Stimulated activated naive CD8-positive, alpha-beta T cell treated with anti-CD3 and anti-CD28 coated beads, Interleukin-15, Interleukin-2, amounts not matched to agents 100 ng/mL and 50 ng/mL, for 24 hours (primary cell): Measurements from ENCODE around the gene MGLL.

Experiments used
- H3K27ac Mint-ChIP-seq: one replicate; pipeline ENCODE4 v1.8.0; 2021; ENCODE audit warnings: mild to moderate bottlenecking, mixed read lengths
- H3K27me3 Mint-ChIP-seq: one replicate; pipeline ENCODE4 v1.8.0; 2021; ENCODE audit warnings: mixed read lengths
- H3K36me3 Mint-ChIP-seq: one replicate; pipeline ENCODE4 v1.8.0; 2021; ENCODE audit warnings: low read depth, mixed read lengths
- H3K4me1 Mint-ChIP-seq: one replicate; pipeline ENCODE4 v1.8.0; 2021; ENCODE audit warnings: low read depth, mixed read lengths
- H3K4me3 Mint-ChIP-seq: one replicate; pipeline ENCODE4 v1.8.0; 2021; ENCODE audit warnings: mild to moderate bottlenecking, mixed read lengths
- H3K9me3 Mint-ChIP-seq: one replicate; pipeline ENCODE4 v1.8.0; 2021; ENCODE audit warnings: mixed read lengths

Gene MGLL

GRCh38 chr3:127822041-127822681 lies at the start of gene MGLL:
Gene MGLL, minus strand, starts transcription at chr3:127822515. Its CDS starts 197 bp downstream, at chr3:127822318.
- H3K4me1 Mint-ChIP-seq = peaks cover 13% of the 10 kb centered on the region
- H3K36me3 Mint-ChIP-seq = no peaks in the 10 kb centered on the region
- no peaks in the 10 kb centered on the region for H3K9me3 Mint-ChIP-seq
- H3K4me3 Mint-ChIP-seq = peak within 1 kb of the TSS; percentile 87
- H3K27me3 Mint-ChIP-seq = peaks cover 52% of the 10 kb centered on the region
- H3K27ac Mint-ChIP-seq = peak within 1 kb of the TSS; percentile 80

GRCh38 chr3:127870156-127870555 lies 47.8 kb upstream of the MGLL start:
- no peaks in the 10 kb centered on the region for H3K9me3 Mint-ChIP-seq
- H3K36me3 Mint-ChIP-seq = no peaks in the 10 kb centered on the region
- H3K27ac Mint-ChIP-seq = no peak overlapping the region
- H3K4me1 Mint-ChIP-seq = peaks cover 29% of the 10 kb centered on the region
- H3K27me3 Mint-ChIP-seq = peaks cover 9% of the 10 kb centered on the region
- no peak overlapping the region for H3K4me3 Mint-ChIP-seq

DNA sequence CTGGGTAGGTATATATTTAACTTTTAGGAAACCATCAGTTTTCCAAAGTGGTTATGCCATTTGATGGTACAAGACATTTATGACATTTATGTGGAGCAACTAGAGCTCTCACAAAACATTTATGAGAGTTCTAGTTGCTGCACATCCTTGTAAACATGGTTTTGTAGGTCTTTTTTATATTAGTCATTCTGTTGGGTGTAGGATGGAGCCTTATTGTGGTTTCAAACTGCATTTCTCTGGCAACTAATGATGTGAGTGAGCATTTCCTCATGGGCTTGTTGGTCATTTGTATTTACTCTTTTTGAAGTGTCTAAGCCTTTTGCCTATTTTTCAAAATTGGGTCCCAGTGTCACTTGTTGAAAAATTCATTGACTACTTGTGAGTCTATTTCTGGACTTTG lies 45.7 kb upstream of the MGLL start:
- H3K4me1 Mint-ChIP-seq = peaks cover 31% of the 10 kb centered on the region
- H3K27me3 Mint-ChIP-seq = peaks cover 9% of the 10 kb centered on the region
- H3K27ac Mint-ChIP-seq = no peak overlapping the region
- H3K4me3 Mint-ChIP-seq = no peak overlapping the region
- no peaks in the 10 kb centered on the region for H3K36me3 Mint-ChIP-seq
- H3K9me3 Mint-ChIP-seq = no peaks in the 10 kb centered on the region

- peaks cover 9% of the 10 kb centered on the region for H3K27me3 Mint-ChIP-seq
- peaks cover 31% of the 10 kb centered on the region for H3K4me1 Mint-ChIP-seq
- H3K9me3 Mint-ChIP-seq = no peaks in the 10 kb centered on the region
- H3K27ac Mint-ChIP-seq = no peak overlapping the region
- no peak overlapping the region for H3K4me3 Mint-ChIP-seq
- H3K36me3 Mint-ChIP-seq = no peaks in the 10 kb centered on the region
Measured at GRCh38 chr3:127867412-127867811, 45.1 kb upstream of the MGLL start.

DNA sequence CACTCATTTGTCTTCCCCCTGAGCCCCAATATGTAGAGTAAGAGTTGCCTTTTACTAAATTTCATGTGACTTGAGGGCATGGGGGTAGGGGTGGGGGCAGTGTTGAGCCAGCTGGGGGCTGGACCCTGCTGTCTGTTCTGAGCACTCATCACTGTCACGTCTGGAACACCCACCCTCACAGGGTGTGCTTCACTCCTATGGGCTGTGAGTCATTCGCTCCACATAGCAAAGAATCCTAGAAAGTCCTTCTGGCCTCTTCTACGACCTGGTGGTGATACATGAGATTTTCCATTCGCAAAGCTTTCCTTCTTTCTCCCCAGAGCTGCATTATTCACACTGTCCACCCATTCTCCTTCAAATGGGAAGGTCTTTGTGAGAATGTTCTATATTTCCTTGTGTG lies 43.6 kb upstream of the MGLL start:
- Mint-ChIP-seq H3K9me3 (no peaks in the 10 kb centered on the region), H3K27ac (peak overlapping the region; percentile 4), H3K36me3 (no peaks in the 10 kb centered on the region), H3K27me3 (peaks cover 9% of the 10 kb centered on the region), H3K4me3 (no peak overlapping the region), H3K4me1 (peaks cover 31% of the 10 kb centered on the region)

DNA sequence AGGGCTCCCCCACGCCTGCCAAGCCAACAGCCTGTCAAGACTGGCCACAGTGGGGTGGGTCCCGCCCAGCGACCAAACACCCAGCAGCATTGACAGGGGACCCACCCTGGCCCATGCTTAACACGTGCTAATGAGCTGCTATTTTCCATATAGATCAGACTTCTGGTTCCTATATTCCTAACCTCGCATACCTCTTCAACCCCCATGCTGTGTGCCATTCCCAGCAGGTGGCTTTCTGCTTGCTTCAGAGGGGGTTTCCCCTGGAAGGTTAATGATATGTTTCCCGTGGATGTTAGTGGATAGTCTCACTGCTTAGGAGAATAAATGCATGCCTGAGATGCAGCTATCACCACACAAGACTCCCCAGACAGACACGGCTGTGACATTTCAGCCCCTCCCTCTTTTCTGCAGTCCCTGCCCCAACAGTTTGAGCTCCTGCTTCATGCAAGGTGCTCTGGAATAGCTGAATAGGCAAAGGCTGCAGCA lies 37.9 kb upstream of the MGLL start:
- no peaks in the 10 kb centered on the region for H3K36me3 Mint-ChIP-seq
- no peak overlapping the region for H3K27ac Mint-ChIP-seq
- H3K4me3 Mint-ChIP-seq = no peak overlapping the region
- H3K27me3 Mint-ChIP-seq = no peaks in the 10 kb centered on the region
- peaks cover 3% of the 10 kb centered on the region for H3K4me1 Mint-ChIP-seq
- no peaks in the 10 kb centered on the region for H3K9me3 Mint-ChIP-seq

DNA sequence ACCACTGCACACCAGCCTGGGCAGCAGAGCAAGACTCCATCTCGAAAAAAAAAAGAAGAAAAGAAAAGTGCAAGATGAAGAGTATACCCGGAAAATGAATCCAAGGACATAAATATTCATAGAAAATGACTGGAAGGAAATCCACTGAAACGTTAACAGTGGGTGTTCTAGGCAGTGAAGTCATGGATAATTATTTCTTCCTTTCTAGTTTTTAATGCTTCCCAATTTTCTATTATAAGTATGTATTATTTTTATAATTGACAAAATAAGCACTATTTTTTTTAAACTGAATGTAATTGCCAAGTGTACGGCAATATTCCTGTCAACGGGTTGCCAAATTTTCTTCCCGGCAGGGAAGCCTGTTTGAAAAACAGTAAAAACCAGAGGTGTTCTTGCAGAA lies 37.4 kb upstream of the MGLL start:
- Mint-ChIP-seq H3K27ac (no peak overlapping the region), H3K9me3 (no peaks in the 10 kb centered on the region), H3K4me1 (no peaks in the 10 kb centered on the region), H3K4me3 (no peak overlapping the region), H3K27me3 (no peaks in the 10 kb centered on the region), H3K36me3 (no peaks in the 10 kb centered on the region)

GRCh38 chr3:127858937-127859336 lies 36.6 kb upstream of the MGLL start:
- Mint-ChIP-seq H3K4me3 (no peak overlapping the region), H3K36me3 (no peaks in the 10 kb centered on the region), H3K27ac (no peak overlapping the region), H3K4me1 (no peaks in the 10 kb centered on the region), H3K9me3 (no peaks in the 10 kb centered on the region), H3K27me3 (no peaks in the 10 kb centered on the region)

DNA sequence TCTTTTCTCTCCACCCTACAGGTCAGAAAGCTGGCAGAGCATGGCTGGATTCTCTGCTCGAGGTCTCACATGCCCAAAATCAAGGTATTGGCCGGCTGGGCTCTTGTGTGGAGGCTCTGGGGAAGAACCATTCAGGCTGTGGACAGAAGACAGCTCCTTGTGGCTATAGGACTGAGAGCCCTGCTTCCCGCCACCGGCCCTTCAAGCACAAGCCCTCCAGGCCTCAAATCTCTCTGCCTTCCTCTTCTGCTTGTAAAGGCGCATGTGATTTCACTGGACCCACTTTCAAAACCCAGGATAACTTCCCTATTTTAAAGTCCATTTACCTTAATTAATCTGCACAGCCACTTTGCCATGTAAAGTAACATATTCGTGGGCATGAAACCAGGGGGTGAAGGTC lies 36.2 kb upstream of the MGLL start:
- H3K9me3 Mint-ChIP-seq = no peaks in the 10 kb centered on the region
- H3K27me3 Mint-ChIP-seq = no peaks in the 10 kb centered on the region
- H3K4me3 Mint-ChIP-seq = no peak overlapping the region
- no peak overlapping the region for H3K27ac Mint-ChIP-seq
- H3K4me1 Mint-ChIP-seq = no peaks in the 10 kb centered on the region
- H3K36me3 Mint-ChIP-seq = no peaks in the 10 kb centered on the region

- Mint-ChIP-seq H3K36me3 (no peaks in the 10 kb centered on the region), H3K27ac (no peak overlapping the region), H3K9me3 (no peaks in the 10 kb centered on the region), H3K4me1 (no peaks in the 10 kb centered on the region), H3K27me3 (no peaks in the 10 kb centered on the region), H3K4me3 (no peak overlapping the region)
Measured at GRCh38 chr3:127857333-127857732, 35.0 kb upstream of the MGLL start.

DNA sequence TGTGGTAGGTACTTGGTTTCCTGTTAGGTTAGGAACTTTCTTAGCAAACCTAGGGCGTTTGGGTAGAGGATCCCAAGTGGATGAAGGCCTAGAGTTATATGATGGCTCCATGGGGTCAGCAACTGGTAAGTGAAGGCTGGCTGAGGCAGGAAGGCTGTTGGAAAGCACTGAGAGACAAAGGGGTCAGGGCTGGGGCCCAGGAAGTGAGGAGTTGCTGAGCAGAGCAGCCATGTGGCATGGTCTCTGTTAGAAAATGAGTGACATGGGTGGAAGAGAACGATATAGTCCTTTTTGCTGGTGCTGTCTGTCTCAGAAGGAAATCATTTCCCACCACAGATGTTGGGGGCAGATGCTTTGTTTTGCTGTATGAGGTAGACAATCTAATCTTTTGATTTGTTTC lies 34.5 kb upstream of the MGLL start:
- H3K27me3 Mint-ChIP-seq = no peaks in the 10 kb centered on the region
- no peak overlapping the region for H3K27ac Mint-ChIP-seq
- no peaks in the 10 kb centered on the region for H3K4me1 Mint-ChIP-seq
- no peaks in the 10 kb centered on the region for H3K36me3 Mint-ChIP-seq
- no peak overlapping the region for H3K4me3 Mint-ChIP-seq
- H3K9me3 Mint-ChIP-seq = no peaks in the 10 kb centered on the region

DNA sequence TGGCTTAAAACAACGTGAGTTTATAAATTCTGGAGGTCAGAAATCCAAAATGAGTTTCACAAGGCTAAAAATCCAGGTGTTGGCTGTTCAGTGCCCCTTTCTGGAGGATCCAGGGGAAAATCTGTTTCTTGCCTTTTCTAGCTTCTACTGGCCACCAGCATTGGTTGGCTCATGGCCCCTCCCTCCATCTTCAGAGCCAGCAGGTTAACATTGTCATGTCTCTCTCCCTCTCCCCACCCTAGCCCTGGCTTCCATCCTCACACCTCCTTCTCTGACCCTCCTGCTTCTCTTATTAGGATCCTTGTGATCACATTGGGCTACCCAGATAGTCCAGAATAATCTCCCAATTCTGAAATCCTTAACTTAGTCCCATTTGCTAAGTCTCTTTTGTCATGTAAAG lies 32.9 kb upstream of the MGLL start:
- H3K36me3 Mint-ChIP-seq = no peaks in the 10 kb centered on the region
- H3K27me3 Mint-ChIP-seq = no peaks in the 10 kb centered on the region
- H3K27ac Mint-ChIP-seq = no peak overlapping the region

DNA sequence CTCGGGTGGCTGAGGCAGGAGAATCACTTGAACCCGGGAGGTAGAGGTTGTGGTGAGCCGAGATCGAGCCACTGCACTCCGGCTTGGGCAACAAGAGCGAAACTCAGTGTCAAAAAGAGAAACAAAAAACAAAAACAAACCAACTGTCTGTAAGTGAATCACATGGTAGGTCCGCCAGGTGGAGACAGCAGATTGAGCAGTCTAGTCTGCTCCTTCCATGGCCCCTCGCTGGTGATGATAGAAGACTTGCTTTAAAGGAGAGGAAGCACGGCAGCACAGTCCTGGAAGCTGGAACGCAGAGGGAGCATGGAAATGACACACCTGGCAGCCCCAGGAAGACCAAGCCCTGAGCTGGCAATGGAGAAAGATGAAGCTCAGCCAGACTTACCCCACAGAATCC lies 31.4 kb upstream of the MGLL start:
- H3K4me1 Mint-ChIP-seq = no peaks in the 10 kb centered on the region
- H3K27ac Mint-ChIP-seq = no peak overlapping the region
- no peaks in the 10 kb centered on the region for H3K36me3 Mint-ChIP-seq
- H3K4me3 Mint-ChIP-seq = no peak overlapping the region
- no peaks in the 10 kb centered on the region for H3K9me3 Mint-ChIP-seq
- H3K27me3 Mint-ChIP-seq = peaks cover 1% of the 10 kb centered on the region

More for the DNA sequence above, 32.9 kb upstream of the MGLL start:
- H3K4me1 Mint-ChIP-seq = no peaks in the 10 kb centered on the region
- no peak overlapping the region for H3K4me3 Mint-ChIP-seq
- no peaks in the 10 kb centered on the region for H3K9me3 Mint-ChIP-seq

DNA sequence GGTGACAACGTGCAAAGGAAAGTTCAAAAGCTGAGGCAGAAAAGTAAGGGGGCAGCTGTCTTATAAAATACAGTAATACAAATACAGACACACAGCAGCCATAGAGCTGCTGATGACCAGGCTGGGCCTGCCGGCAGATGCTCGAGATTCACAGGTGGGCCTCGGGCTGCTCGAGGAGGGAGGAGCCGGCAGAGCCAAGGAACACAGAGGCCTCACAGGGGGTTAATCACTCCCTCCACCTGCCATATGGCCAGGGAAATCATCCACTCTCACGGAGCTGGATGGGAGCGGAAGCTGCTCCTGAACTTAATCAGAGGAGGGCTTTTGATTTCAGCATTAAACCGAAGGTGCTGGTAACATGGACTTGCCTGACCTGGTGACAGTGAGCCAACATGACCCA lies 29.6 kb upstream of the MGLL start:
- Mint-ChIP-seq H3K27me3 (peaks cover 3% of the 10 kb centered on the region), H3K4me1 (no peaks in the 10 kb centered on the region), H3K9me3 (no peaks in the 10 kb centered on the region), H3K36me3 (no peaks in the 10 kb centered on the region), H3K27ac (no peak overlapping the region), H3K4me3 (no peak overlapping the region)

GRCh38 chr3:127849368-127849767 lies 27.1 kb upstream of the MGLL start:
- no peak overlapping the region for H3K4me3 Mint-ChIP-seq
- no peaks in the 10 kb centered on the region for H3K36me3 Mint-ChIP-seq
- H3K9me3 Mint-ChIP-seq = no peaks in the 10 kb centered on the region
- H3K27ac Mint-ChIP-seq = no peak overlapping the region
- no peaks in the 10 kb centered on the region for H3K4me1 Mint-ChIP-seq
- H3K27me3 Mint-ChIP-seq = peaks cover 3% of the 10 kb centered on the region
